HT1080 (cell line): ENCODE measurements around the gene HOXB2. TPM values are rescaled to one million over a fixed set of nuclear protein-coding genes. Genes with fewer than 3 reads are reported as not detected.
"Not testable (repeated sequence)": the region's sequence is repeated elsewhere in the genome, so short reads cannot be mapped to it uniquely, and the experiment has no call there.

Source experiments
- DNase-seq: peaks from one replicate; pipeline ENCODE4 v3.0.0-alpha.2; 2015; ENCODE audit warnings: low read depth
- total RNA-seq: library from RNA; depleted of rRNA; stranded (reverse); fragments of >200 nt; shearing (Covaris generic); gene quantifications from 2 replicates; pipeline ENCODE4 v1.2.3, GENCODE V29; 2014

The HOXB2 gene
- total RNA-seq, 1 experiment from 2014 or later = 40.1 TPM

DNA sequence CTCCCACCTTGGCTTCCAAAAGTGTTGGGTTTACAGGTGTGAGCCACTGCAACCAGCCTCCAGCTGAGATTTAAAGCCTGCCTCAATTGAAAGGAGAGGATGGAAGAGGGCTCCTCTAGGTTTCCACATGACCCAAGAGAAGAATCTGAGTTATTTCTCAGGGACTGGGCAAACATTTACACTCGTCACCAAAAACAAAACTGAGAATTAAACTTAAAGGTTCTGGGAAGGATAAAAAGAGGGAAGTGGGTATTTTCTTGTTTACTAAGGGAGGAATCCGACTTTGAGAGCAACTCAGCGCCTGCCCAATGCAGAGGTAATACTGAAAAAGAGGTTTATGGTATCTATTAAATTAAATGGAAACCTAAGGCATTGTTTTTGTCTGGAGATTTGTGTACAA lies 27.4 kb downstream of the HOXB2 start:
- no peak for DNase-seq

GRCh38 chr17:48515925-48516900 lies 28.7 kb downstream of the HOXB2 start:
- no peak for DNase-seq

DNA sequence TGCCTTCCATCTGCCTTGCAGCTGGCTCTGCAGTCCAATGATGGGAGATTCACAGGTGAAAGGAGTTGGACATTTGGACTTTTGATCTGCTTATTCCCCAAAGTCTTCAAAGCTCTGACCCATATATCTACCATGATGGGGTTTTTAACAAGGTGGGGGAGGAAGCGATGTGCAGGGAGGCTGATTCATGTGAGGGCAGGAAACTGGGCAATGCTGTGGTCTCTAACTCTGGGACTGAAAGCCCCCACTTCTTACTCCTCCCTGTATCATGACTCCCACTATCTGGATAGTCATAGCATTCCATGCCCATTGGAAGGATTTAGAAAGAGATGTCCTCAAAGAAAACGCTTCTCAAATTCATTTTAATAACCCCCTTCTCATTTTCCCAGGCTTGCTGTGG lies 30.4 kb downstream of the HOXB2 start:
- peak; percentile 77 for DNase-seq

GRCh38 chr17:48513666-48514455 lies 31.0 kb downstream of the HOXB2 start:
- no peak for DNase-seq

GRCh38 chr17:48513097-48513496 lies 31.8 kb downstream of the HOXB2 start:
- no peak for DNase-seq

GRCh38 chr17:48510761-48511604 lies 33.9 kb downstream of the HOXB2 start:
- DNase-seq = peak; percentile 72

DNA sequence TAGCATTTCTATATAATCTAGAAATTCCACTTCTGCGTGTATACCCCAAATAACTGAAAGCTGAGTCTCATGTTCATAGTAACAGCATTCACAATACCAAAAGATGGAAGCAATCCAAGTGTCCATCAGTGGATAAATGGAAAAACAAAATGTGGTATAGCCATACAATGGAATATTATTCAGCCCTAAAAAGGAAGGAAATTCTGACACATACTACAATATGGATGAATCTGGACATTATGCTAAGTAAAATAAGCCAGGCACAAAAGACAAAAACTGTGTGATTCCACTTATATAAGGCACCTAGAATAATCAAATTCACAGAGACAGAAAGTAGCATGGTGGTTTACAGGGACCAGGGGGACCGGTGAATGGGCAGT lies 34.5 kb downstream of the HOXB2 start:
- DNase-seq = no peak

- DNase-seq = not testable (repeated sequence)
Observed at GRCh38 chr17:48509708-48510107, 35.2 kb downstream of the HOXB2 start.

DNA sequence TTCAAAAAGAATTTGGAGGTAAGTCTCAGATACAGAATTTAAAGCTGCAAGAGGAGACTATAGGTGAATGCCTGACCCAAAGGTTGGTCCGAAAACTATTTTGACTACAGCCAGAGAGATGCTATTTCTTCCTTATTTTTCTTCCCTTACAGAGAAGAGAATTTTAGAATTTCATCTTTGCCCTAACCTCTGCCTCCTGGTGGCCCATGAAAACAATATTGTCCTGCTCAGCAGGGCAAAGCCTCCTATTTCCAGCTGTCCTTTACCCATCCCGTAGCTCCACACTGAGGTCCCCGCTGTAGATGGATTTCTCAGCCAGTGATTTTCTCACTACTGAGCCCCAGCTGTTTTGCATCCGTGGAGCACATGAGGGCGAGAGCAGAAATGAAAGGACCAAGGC lies 38.7 kb downstream of the HOXB2 start:
- DNase-seq = no peak

GRCh38 chr17:48505788-48506187 lies 39.1 kb downstream of the HOXB2 start:
- peak; percentile 92 for DNase-seq

GRCh38 chr17:48504953-48505352 lies 40.0 kb downstream of the HOXB2 start:
- DNase-seq = no peak

- DNase-seq = no peak
Observed at GRCh38 chr17:48503747-48504146, 41.2 kb downstream of the HOXB2 start.

DNA sequence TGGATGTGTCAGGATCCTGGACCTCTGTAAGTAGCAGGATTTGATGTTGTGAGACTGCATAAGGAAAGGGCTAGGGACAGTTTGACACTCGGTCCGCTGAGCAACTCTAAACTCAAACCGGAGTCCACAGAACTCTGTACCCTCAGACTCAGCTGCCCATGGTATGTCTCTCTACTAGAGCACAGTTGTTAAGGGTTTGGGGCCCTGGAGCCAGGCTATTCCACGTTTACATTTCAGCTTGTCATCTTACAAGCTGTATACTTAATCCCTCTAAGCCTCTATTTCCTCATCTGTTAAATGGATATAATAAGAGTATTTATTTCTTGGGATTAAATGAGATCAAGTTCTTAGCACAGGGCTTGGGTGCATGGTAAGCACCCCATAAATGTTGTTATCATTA lies 42.0 kb downstream of the HOXB2 start:
- no peak for DNase-seq

DNA sequence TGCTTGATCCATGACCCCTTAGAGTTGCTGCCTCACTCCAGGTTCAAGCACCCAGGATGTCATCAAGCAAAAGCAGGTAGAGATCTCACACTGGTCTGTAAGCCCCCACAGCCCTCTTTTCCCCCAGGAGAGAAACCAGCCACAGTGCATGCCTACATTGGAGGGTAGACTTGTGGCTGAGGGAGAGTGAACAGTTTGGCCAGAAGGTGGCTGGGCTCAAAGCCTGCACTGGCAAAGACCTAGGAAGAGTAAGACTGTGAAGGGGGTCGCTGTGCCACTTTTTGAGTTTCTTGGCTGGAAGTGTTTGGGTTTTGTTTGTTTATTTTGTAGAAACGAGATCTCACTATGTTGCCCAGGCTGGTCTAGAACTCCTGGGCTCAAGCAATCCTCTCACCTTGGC lies 42.6 kb downstream of the HOXB2 start:
- DNase-seq = no peak

- no peak for DNase-seq
Observed at GRCh38 chr17:48500435-48501426, 44.2 kb downstream of the HOXB2 start.

- DNase-seq = no peak
Observed at GRCh38 chr17:48499735-48500434, 45.0 kb downstream of the HOXB2 start.

DNA sequence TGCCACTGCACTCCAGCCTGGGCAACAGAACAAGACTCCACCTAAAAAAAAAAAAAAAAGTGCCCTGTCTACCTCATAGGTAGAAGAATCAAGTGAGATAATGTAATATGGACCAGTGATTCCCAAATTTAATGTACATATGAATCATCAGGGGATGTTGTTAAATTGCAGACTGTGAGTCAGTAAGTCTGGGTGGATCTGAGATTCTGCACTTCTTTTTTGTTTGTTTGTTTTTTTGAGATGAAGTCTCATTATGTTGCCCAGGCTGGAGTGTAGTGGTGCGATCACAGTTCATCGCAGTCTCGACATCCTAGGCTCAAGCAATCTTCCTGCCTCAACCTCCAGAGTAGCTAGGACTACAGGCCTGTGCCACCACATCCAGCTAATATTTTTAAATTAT lies 45.7 kb downstream of the HOXB2 start:
- DNase-seq = peak; percentile 57

- DNase-seq = no peak
Observed at GRCh38 chr17:48498164-48498850, 46.6 kb downstream of the HOXB2 start.

- peak; percentile 97 for DNase-seq
Observed at GRCh38 chr17:48497103-48497502, 47.8 kb downstream of the HOXB2 start.
